Cardiac muscle cell (in vitro differentiated cells and primary cell): ENCODE data around the gene KLF9. TPM values are rescaled to one million over a fixed set of nuclear protein-coding genes. Genes with fewer than 3 reads are reported as not detected.

Experiments used
- DNase-seq, 2 donors: peaks; one replicate each; pipeline versions ENCODE4 v3.0.0 to v3.0.0-alpha.2; 2010 to 2017; ENCODE audit warnings: low read depth in 1 of 2, low spot score in 1 of 2
- H3K27ac ChIP-seq: fragments of 200-600 bp; sonication (generic); 2 replicates; pipeline ENCODE4 v1.5.1; 2016
- H3K27me3 ChIP-seq: fragments of 200-600 bp; sonication (generic); 2 replicates; pipeline ENCODE4 v1.6.0; 2016; ENCODE audit warnings: control low read depth
- H3K36me3 ChIP-seq: fragments of 200-600 bp; sonication (generic); 2 replicates; pipeline ENCODE4 v1.5.1; 2016; ENCODE audit warnings: control low read depth
- H3K4me1 ChIP-seq: fragments of 200-600 bp; sonication (generic); 2 replicates; pipeline ENCODE4 v1.8.1; 2017; ENCODE audit warnings: low read depth, mild to moderate bottlenecking, mixed run types
- H3K4me3 ChIP-seq: fragments of 200-600 bp; sonication (generic); 2 replicates; pipeline ENCODE4 v1.5.1; 2016; ENCODE audit warnings: mild to moderate bottlenecking
- H3K9me3 ChIP-seq: fragments of 200-600 bp; sonication (generic); 2 replicates; pipeline ENCODE4 v1.5.1; 2017; ENCODE audit warnings: low read depth, mild to moderate bottlenecking, control low read depth
- polyA plus RNA-seq: library from polyadenylated mRNA; unstranded; fragments of >200 nt; fragmentation: Nextera tagmentation; extraction: Ambion mirVana; gene quantifications from 2 replicates; pipeline ENCODE4 v1.2.1, GENCODE V29; 2016
- total RNA-seq: library from RNA; depleted of rRNA; stranded (reverse); fragments of >200 nt; gene quantifications from 2 replicates; pipeline ENCODE4 v1.2.3, GENCODE V29; 2016
- TF ChIP-seq, protein P1 (sequence below): IDR thresholded peaks from 2 replicates; pipeline ENCODE4 v1.5.1; 2012; ENCODE audit warnings: low read depth, mild to moderate bottlenecking, low read length

The KLF9 gene
- total RNA-seq (0.28 and 0.30 TPM in 2 replicates), polyA plus RNA-seq (not detected in 2 replicates)

DNA sequence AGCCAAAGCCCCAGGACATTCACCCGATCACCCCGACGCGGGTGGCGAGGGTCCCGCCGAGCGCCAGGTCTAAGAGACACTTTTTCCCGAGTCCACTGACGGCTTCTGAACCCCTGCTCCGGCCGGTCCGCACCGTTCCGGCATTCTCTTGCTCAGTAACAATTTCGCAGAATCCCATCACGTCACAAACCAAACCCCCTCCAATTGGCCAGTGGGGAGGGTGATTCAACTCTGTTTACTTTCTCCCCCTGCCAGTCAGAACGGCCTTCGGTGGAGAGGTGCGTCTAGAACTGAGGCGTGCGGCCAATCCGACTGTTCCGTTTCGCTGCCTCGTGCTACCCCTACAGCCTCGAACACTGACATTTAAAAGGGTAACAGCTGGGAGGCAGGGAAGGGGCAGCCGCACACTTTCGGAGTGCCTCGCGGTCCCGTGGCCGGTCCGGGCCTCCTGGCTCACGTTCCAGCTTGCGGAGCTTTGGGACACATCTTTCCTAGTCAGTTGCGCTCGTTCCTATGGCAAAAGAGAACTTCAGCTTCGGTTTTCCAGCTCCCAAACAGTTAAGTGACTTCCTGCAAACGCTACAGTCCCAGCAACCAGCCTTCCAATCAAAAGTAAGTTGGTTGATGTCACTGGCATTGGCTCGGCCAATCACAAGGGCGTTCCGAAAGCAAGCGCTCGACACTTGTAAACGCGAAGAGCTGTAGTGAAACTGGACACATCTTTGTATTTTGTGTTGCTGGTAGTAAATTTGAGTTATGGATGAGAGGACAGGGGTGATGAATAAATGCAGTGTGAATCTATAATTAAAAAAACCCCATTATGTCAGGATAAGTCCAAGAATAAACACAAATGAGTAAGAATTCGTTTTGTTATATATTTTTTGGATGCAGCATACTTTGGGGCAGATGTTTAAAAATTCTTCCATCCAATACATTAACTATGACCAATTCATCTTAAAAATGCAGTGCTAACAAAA, at the start of gene KLF9:
Gene KLF9, minus strand, starts transcription at position 859 of the 977 bp plus-strand sequence. CDS start 1,294 bp downstream, outside the sequence.
- H3K27me3 ChIP-seq = peaks cover 66% of the 10 kb centered on the region
- no peaks in the 10 kb centered on the region for H3K36me3 ChIP-seq
- TF ChIP-seq, protein P1, sequence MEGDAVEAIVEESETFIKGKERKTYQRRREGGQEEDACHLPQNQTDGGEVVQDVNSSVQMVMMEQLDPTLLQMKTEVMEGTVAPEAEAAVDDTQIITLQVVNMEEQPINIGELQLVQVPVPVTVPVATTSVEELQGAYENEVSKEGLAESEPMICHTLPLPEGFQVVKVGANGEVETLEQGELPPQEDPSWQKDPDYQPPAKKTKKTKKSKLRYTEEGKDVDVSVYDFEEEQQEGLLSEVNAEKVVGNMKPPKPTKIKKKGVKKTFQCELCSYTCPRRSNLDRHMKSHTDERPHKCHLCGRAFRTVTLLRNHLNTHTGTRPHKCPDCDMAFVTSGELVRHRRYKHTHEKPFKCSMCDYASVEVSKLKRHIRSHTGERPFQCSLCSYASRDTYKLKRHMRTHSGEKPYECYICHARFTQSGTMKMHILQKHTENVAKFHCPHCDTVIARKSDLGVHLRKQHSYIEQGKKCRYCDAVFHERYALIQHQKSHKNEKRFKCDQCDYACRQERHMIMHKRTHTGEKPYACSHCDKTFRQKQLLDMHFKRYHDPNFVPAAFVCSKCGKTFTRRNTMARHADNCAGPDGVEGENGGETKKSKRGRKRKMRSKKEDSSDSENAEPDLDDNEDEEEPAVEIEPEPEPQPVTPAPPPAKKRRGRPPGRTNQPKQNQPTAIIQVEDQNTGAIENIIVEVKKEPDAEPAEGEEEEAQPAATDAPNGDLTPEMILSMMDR = no peak
- H3K9me3 ChIP-seq = no peaks in the 10 kb centered on the region
- H3K4me3 ChIP-seq = peak within 1 kb of the TSS; percentile 21
- DNase-seq = peak; percentile 87 to 99
- peaks cover 4% of the 10 kb centered on the region for H3K4me1 ChIP-seq
- no peak within 1 kb of the TSS for H3K27ac ChIP-seq

DNA sequence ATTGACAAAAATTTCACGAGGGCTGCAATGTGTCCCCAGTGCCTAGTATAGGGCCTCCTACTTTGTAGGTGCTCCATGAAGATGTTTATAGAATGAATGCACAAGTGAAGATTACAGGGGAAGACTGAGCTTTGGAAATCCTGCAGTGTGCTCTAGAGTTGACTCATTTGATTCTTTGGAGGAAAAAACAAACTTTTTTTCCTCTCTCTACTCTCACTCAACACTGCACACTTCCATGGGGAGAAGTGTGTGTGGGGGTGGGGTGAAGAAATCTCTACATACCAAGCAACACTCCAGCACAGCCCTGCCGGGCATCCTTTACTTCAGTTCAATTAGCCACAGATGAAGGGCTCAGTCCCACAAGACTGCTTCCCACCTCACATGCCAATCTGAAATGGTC, 49.4 kb upstream of the KLF9 start:
- Histone ChIP-seq H3K36me3 (no peaks in the 10 kb centered on the region), H3K4me1 (no peaks in the 10 kb centered on the region), H3K27me3 (no peaks in the 10 kb centered on the region), H3K9me3 (no peaks in the 10 kb centered on the region), H3K27ac (no peak overlapping the region), H3K4me3 (no peak overlapping the region)
- TF ChIP-seq, protein P1 = no peak
- DNase-seq = peak in 1 of 2 donors; percentile 48

DNA sequence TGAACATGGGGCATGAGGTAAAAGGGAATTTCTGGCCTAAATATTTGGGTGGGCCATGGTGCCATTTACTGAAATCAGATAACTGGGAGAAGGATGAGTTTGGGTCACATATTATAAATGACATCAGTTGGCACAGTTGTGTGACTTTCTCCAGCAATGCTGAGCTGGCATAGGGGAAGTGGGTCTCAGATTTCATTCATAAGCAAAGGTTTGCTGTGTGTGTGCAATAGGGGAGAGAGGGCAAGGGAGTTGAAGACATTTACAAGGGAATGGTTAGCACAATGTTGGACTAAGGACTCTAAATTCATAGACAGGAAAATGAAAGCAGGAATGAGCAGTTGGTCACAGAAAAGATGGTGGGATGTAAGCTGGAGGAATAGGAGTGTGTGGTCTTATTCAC, 47.8 kb upstream of the KLF9 start:
- no peaks in the 10 kb centered on the region for H3K27me3 ChIP-seq
- H3K9me3 ChIP-seq = no peaks in the 10 kb centered on the region
- H3K27ac ChIP-seq = no peak overlapping the region
- DNase-seq = no peak
- TF ChIP-seq, protein P1 = no peak
- no peaks in the 10 kb centered on the region for H3K4me1 ChIP-seq
- no peak overlapping the region for H3K4me3 ChIP-seq
- no peaks in the 10 kb centered on the region for H3K36me3 ChIP-seq

DNA sequence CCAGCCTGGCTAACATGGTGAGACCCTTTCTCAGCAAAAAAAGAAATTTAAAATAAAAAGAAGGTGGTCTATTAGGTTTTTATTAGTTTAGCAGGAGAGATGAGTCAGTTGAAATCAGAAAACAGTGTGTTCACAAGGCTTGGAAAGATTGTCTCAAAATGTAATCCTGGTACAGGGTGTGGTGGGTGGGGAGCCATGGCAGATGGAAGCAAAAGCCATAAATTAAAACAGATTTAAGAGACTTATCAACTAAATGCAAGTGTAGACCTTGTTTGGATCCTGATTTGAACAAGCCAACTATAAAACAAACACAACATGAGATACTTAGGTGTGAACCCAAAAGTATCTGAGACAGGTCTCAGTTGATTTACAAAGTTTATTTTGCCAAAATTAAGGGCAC, 42.8 kb upstream of the KLF9 start:
- Histone ChIP-seq H3K27ac (no peak overlapping the region), H3K4me3 (no peak overlapping the region), H3K36me3 (no peaks in the 10 kb centered on the region), H3K4me1 (no peaks in the 10 kb centered on the region), H3K27me3 (no peaks in the 10 kb centered on the region), H3K9me3 (no peaks in the 10 kb centered on the region)
- no peak for DNase-seq
- TF ChIP-seq, protein P1 = no peak

DNA sequence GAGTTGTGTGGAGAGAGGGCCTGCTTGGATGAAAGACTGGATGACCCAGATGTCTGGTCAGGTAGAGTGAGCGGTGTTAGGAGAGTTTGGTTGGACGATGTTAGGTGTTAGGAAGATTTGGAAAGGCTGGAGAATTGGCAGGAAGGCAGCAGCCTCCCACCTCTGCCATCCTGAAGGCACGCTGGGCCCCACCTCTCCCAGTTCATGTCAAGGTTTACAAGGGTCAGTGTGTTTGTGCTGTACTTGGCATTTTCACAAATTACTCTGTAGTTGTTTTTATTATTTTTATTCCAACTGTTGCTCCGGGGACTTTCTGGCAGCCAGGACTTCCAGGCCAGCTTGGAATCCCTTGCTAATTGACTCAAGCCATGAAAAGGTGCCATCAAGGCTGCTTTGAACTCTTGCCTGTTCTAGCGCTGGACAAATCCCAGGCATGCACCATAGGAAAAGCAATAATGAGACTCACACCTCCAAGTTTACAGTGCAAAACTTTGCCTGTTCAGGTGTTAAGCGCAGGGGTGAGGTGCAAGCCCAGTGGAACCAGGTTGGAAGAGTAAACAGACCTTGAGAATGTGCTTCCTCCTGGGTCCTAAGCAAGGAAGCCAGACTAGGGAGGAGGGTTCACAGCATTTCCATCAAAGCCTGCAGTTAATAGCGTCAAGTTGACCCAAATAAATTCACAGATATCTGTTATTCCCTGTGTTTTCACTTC, 41.7 kb upstream of the KLF9 start:
- Histone ChIP-seq H3K36me3 (no peaks in the 10 kb centered on the region), H3K4me3 (no peak overlapping the region), H3K9me3 (no peaks in the 10 kb centered on the region), H3K27me3 (no peaks in the 10 kb centered on the region), H3K4me1 (no peaks in the 10 kb centered on the region), H3K27ac (no peak overlapping the region)
- TF ChIP-seq, protein P1 = no peak
- no peak for DNase-seq
